Measurements from ENCODE around the gene SEMA4F.
A peak's percentile ranks its signal among the peaks of the same experiment; 100 is the strongest.
"Not testable (repeated sequence)": the region's sequence is repeated elsewhere in the genome, so short reads cannot be mapped to it uniquely, and the experiment has no call there.

Gene SEMA4F, protein sequence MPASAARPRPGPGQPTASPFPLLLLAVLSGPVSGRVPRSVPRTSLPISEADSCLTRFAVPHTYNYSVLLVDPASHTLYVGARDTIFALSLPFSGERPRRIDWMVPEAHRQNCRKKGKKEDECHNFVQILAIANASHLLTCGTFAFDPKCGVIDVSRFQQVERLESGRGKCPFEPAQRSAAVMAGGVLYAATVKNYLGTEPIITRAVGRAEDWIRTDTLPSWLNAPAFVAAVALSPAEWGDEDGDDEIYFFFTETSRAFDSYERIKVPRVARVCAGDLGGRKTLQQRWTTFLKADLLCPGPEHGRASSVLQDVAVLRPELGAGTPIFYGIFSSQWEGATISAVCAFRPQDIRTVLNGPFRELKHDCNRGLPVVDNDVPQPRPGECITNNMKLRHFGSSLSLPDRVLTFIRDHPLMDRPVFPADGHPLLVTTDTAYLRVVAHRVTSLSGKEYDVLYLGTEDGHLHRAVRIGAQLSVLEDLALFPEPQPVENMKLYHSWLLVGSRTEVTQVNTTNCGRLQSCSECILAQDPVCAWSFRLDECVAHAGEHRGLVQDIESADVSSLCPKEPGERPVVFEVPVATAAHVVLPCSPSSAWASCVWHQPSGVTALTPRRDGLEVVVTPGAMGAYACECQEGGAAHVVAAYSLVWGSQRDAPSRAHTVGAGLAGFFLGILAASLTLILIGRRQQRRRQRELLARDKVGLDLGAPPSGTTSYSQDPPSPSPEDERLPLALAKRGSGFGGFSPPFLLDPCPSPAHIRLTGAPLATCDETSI

GRCh38 chr2:74653985-74654882, at the start of gene SEMA4F:
Gene SEMA4F (plus strand): TSS chr2:74654247. CDS start chr2:74654377, 130 bp downstream.
- DNase-seq: peak; percentile 96

GRCh38 chr2:74606927-74607326, 47.1 kb upstream of the SEMA4F start:
- DNase-seq: no peak

GRCh38 chr2:74617122-74617521, 36.9 kb upstream of the SEMA4F start:
- no peak for DNase-seq

GRCh38 chr2:74618410-74619083, 35.5 kb upstream of the SEMA4F start:
- DNase-seq: no peak

- no peak for DNase-seq
Observed at GRCh38 chr2:74619651-74620297, 34.3 kb upstream of the SEMA4F start.

GRCh38 chr2:74620671-74621070, 33.4 kb upstream of the SEMA4F start:
- no peak for DNase-seq

DNA sequence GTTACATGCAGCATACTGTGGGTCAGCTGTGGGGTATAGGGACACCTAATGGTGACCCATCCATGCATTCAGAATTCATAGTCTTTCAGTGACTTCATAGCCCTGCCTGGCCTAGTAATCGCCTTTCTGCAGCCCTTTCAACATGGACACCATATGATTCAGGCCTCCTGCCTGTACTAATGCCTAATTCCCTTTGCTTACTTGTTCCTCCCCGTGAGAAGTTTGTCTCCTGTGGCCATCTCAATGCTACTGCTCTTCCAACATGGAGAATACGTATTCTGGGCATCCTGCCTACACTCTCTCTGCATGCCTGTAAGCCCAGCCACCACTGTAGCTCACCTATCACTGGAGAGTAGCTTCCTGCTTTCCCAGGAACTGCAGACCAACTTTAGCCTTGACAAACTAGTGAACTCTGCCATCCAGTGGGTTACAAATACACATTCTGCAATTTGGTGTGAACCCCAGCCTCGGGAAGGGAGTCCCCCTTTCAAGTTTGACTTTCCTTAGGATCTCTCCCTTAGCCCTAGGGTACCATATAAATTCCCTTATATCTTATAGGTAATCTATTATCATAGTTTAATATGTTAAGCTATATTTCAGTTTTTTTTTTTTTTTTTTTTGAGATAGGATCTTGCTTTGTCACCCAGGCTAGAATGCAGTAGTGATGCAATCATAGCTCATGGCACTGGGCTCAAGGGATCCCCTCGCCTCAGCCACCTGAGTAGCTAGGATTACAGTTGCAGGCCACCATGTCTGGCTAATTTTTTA, 28.2 kb upstream of the SEMA4F start:
- DNase-seq: no peak

- DNase-seq: no peak
Observed at GRCh38 chr2:74628538-74629105, 25.4 kb upstream of the SEMA4F start.

DNA sequence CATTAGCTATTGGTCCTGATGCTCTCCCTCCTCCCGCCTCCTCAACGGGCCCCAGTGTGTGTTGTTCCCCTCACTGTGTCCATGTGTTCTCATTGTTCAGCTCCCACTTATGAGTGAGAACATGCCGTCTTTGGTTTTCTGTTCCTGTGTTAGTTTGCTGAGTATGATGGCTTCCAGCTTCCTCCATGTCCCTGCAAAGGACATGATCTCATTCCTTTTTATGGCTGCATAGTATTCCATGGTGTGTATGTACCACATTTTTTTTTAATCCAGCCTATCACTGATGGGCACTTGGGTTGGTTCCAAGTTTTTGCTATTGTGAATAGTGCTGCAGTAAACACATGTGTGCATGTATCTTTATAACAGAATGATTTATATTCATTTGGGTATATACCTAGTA, 23.6 kb upstream of the SEMA4F start:
- not testable (repeated sequence) for DNase-seq

GRCh38 chr2:74632209-74632938, 21.7 kb upstream of the SEMA4F start:
- DNase-seq: no peak

- DNase-seq: no peak
Observed at GRCh38 chr2:74632939-74633312, 21.1 kb upstream of the SEMA4F start.

DNA sequence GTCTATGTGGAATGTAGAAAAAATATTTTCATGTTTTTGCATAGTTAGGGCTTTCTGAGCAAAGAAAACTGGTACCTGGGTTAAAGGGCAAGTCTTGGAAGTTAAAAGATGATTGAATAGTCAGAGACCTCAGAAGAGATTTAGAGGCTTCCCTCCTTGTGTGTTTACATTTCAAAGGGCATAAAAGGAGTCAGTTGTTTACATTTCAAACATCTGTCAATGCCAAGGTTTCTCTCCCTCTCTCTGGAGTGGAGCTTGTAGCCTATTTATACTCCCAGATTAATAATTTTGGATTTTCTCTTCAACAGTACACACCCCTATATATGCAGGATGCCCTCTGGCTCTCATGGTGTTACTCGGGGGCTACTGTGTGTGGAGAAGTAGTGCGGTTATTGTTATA, 14.5 kb upstream of the SEMA4F start:
- DNase-seq: no peak

- DNase-seq: no peak
Observed at GRCh38 chr2:74645344-74645743, 8.7 kb upstream of the SEMA4F start.

- no peak for DNase-seq
Observed at GRCh38 chr2:74646201-74646600, 7.8 kb upstream of the SEMA4F start.

- peak; percentile 8 for DNase-seq
Observed at GRCh38 chr2:74646834-74647482, 7.1 kb upstream of the SEMA4F start.

GRCh38 chr2:74648009-74648443, 6.0 kb upstream of the SEMA4F start, which contains the start of gene M1AP:
Gene M1AP (minus strand): TSS chr2:74648330. CDS start chr2:74640275, 8,055 bp downstream.
- DNase-seq: peak; percentile 44

- DNase-seq: no peak
Observed at GRCh38 chr2:74653589-74653984, 460 bp upstream of the SEMA4F start.

GRCh38 chr2:74655579-74655978, 1.5 kb downstream of the SEMA4F start:
- DNase-seq: no peak

- DNase-seq: no peak
Observed at GRCh38 chr2:74658516-74658915, 4.5 kb downstream of the SEMA4F start.

Measured in retina (tissue), 1 donor.